Type B pancreatic cell (in vitro differentiated cells): ENCODE results near the gene ANKDD1A. TPM values are rescaled to one million over a fixed set of nuclear protein-coding genes. Genes with fewer than 3 reads are reported as not detected.
A peak's percentile ranks its signal among the peaks of the same experiment; 100 is the strongest.

Experiments used
- DNase-seq: peaks from one replicate; pipeline ENCODE4 v3.0.0; 2021; ENCODE audit warnings: mixed read lengths; ENCODE audit not compliant: unreplicated experiment; ENCODE audit errors: extremely low spot score
- H3K27ac Mint-ChIP-seq: 2 replicates; pipeline ENCODE4 v1.8.0; 2021; ENCODE audit warnings: mild to moderate bottlenecking, mixed read lengths
- H3K27me3 Mint-ChIP-seq: 2 replicates; pipeline ENCODE4 v1.8.0; 2021; ENCODE audit warnings: mixed read lengths
- H3K36me3 Mint-ChIP-seq: 2 replicates; pipeline ENCODE4 v1.8.0; 2021; ENCODE audit warnings: mixed read lengths
- H3K4me1 Mint-ChIP-seq: one replicate; pipeline ENCODE4 v1.8.0; 2021; ENCODE audit warnings: mixed read lengths; ENCODE audit not compliant: unreplicated experiment
- H3K4me3 Mint-ChIP-seq: 2 replicates; pipeline ENCODE4 v1.8.0; 2021; ENCODE audit warnings: mild to moderate bottlenecking, mixed read lengths
- H3K9me3 Mint-ChIP-seq: 2 replicates; pipeline ENCODE4 v1.8.0; 2021; ENCODE audit warnings: mixed read lengths
- CTCF ChIP-seq: fragments of 200-600 bp; sonication (generic); conservative IDR thresholded peaks from 2 replicates; pipeline ENCODE4 v1.5.0; 2021; ENCODE audit warnings: antibody characterized with exemption, mild to moderate bottlenecking
- total RNA-seq: library from RNA; stranded (reverse); gene quantifications from 2 replicates; pipeline ENCODE4 v1.2.1, GENCODE V29; 2021; ENCODE audit warnings: low replicate concordance

The ANKDD1A gene
- total RNA-seq, 1 donor from 2014 or later = 3.2 TPM

- Mint-ChIP-seq H3K9me3 (no peaks in the 10 kb centered on the region), H3K27me3 (peaks cover 23% of the 10 kb centered on the region), H3K4me1 (peaks cover 11% of the 10 kb centered on the region), H3K4me3 (no peak overlapping the region), H3K27ac (no peak overlapping the region), H3K36me3 (no peaks in the 10 kb centered on the region)
- no peak for DNase-seq
- no peak for TF ChIP-seq CTCF
Observed at GRCh38 chr15:64917211-64917610, 5.5 kb downstream of the ANKDD1A start.

- H3K9me3 Mint-ChIP-seq = no peaks in the 10 kb centered on the region
- peaks cover 4% of the 10 kb centered on the region for H3K4me1 Mint-ChIP-seq
- H3K4me3 Mint-ChIP-seq = no peak overlapping the region
- no peak overlapping the region for H3K27ac Mint-ChIP-seq
- no peak for TF ChIP-seq CTCF
- peaks cover 10% of the 10 kb centered on the region for H3K27me3 Mint-ChIP-seq
- H3K36me3 Mint-ChIP-seq = no peaks in the 10 kb centered on the region
- no peak for DNase-seq
Observed at GRCh38 chr15:64919721-64920120, 8.0 kb downstream of the ANKDD1A start.

GRCh38 chr15:64921711-64922110 is 10.0 kb downstream of the ANKDD1A start:
- no peaks in the 10 kb centered on the region for H3K36me3 Mint-ChIP-seq
- no peak overlapping the region for H3K4me3 Mint-ChIP-seq
- no peaks in the 10 kb centered on the region for H3K9me3 Mint-ChIP-seq
- no peaks in the 10 kb centered on the region for H3K27me3 Mint-ChIP-seq
- H3K4me1 Mint-ChIP-seq = no peaks in the 10 kb centered on the region
- TF ChIP-seq CTCF = no peak
- H3K27ac Mint-ChIP-seq = peak overlapping the region; percentile 64
- no peak for DNase-seq

GRCh38 chr15:64923546-64923945 is 11.8 kb downstream of the ANKDD1A start:
- Mint-ChIP-seq H3K36me3 (no peaks in the 10 kb centered on the region), H3K9me3 (no peaks in the 10 kb centered on the region), H3K4me3 (no peak overlapping the region), H3K27me3 (no peaks in the 10 kb centered on the region), H3K4me1 (peaks cover 6% of the 10 kb centered on the region), H3K27ac (no peak overlapping the region)
- no peak for DNase-seq
- TF ChIP-seq CTCF = no peak

GRCh38 chr15:64925335-64926330 is 13.9 kb downstream of the ANKDD1A start:
- no peak for TF ChIP-seq CTCF
- Mint-ChIP-seq H3K36me3 (no peaks in the 10 kb centered on the region), H3K4me3 (no peak overlapping the region), H3K27me3 (no peaks in the 10 kb centered on the region), H3K4me1 (peaks cover 7% of the 10 kb centered on the region), H3K9me3 (no peaks in the 10 kb centered on the region), H3K27ac (no peak overlapping the region)
- no peak for DNase-seq
